SH-SY5Y (cell line): ENCODE results near the gene SYT2.

Experiments used
- GATA2 ChIP-seq: IDR thresholded peaks from 2 replicates; pipeline ENCODE4 v1.6.1; 2011; ENCODE audit warnings: mild to moderate bottlenecking, low read depth, low read length
- GATA3 ChIP-seq: IDR thresholded peaks from 2 replicates; pipeline ENCODE4 v1.6.1; 2011; ENCODE audit warnings: low read depth, mild to moderate bottlenecking, low read length, moderate library complexity

SYT2 gene

DNA sequence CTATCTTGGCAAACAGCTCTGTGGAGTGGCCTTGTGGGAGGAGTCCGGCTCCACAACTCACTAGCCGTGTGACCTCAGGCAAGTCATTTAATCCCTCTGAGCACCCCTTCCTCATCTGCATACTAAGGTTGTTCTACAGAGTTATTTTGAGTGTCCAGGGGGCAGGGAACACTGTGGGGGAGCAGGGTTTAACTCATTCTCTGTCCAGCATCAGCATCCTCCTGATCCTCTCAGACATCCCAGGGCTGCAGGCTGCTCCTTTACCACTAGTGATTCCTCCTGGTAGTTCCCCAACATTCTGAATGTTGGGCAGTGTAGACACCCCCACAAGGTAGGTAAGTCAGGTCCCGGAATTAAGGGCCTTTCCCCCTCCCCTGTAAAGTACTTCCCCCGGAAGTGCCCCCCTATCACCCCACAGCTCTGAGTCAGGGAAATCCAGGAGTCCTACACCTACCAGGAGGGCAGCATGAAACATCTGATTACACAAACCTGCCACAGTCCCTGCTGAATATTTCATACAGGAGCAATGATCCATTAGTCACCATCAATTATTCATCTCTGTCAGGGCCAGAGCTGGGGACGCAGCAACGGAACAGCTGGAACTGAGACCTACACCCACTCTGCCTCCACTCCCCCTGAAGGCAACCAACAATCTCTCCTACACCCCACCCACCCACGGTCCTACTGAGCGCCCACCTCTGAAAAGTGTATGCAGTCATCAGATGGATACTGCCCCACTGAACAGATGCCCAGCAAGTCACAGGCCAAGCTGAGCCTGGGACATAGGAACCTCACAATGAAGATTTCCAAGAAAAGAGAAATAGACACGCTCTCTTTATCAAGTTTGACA lies 20.5 kb downstream of the SYT2 start:
- TF ChIP-seq GATA2: no peak
- TF ChIP-seq GATA3: no peak

DNA sequence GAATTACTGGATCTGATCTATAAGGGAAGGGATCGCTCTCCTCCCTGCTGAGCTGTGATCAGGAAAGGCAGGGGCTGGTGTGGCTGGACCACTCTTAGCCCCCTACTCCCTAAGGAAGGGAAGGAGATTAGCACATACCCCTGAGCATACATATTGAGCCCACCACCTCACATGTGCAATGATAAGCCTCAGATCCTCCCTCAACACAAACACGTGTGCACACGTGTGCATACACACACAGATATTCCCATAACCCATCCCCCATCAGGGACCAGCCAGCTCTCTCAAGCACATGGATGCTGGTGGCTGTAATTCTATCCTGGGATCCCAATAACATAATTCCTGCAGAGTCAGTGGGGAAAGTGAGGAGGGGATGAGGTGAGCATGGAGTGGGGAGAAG lies 21.2 kb downstream of the SYT2 start:
- TF ChIP-seq GATA2: no peak
- no peak for TF ChIP-seq GATA3

DNA sequence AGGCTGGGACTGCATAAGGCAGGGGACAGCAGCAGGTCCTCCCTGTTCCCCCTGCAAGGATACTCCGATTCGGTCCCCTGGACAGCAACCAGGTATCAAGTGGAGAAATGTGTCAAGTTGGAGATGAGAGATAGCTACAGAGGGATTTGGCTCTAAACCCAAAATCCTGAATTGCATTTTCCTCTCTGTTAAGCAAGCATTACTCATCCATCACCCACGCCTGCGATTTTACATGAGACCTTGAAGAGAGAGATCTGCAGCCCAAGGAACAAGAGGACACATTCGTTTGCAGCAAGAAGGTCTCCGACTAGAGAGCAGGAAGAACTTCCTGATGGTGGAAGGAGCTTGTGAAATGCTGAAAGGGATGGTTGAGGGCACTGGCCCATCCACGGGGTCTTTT lies 21.9 kb downstream of the SYT2 start:
- no peak for TF ChIP-seq GATA2
- no peak for TF ChIP-seq GATA3

DNA sequence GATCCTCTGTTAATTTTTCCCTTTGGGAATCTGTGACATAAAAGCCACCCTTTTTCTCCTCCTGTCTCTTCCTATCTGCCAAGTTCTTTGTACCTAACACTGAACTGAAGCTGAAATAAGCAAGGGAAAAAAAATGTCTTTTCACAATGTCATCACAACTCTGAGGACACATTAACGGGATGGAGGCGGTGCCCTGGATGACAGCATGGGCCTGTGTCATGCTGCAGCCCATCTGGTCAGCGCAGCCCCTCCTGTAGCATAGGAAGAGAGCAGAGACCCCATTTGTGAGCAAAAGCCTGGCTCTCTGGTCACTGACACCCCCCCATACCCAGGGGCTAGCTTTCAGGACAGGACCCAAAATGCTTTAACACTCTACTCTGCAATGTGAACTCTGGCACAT lies 22.5 kb downstream of the SYT2 start:
- no peak for TF ChIP-seq GATA2
- TF ChIP-seq GATA3: no peak

DNA sequence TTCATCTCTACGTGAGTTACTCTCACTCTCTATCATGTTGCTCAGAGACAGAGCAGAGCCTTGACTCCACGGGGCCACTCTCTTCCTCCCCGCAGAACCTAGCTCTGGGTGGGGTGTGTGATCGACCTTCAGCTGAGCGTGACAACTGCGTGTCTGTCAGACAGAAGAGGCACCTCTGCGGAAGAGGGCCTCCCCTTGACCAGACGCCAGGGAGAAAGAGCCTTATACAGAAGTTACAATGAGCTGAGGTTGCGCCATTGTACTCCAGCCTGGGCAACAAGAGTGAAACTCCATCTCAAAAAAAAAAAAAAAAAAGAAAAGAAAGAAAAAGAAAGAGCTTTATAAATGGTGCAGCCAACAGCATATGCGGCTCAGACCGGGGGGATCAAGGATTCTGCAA lies 22.9 kb downstream of the SYT2 start:
- no peak for TF ChIP-seq GATA2
- no peak for TF ChIP-seq GATA3

DNA sequence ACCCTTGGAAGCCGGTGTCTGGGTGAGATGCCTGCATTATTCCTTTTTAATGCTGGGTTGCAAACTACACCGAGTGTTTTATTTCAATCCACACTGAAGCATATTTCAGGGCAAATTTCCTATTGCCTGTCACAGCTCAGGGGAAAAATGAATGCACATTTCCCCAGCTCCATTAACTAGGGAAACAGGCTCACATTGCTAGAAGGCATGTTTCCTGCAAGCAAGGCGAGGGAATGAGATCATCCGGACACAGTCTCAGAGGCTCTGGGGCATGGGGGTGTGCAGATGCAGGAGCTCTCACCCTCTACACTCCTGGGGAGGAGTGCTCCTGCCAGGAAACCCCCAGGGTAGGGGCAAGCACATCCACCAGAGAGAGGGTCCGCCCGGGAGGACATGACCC lies 24.6 kb downstream of the SYT2 start:
- TF ChIP-seq GATA2: no peak

DNA sequence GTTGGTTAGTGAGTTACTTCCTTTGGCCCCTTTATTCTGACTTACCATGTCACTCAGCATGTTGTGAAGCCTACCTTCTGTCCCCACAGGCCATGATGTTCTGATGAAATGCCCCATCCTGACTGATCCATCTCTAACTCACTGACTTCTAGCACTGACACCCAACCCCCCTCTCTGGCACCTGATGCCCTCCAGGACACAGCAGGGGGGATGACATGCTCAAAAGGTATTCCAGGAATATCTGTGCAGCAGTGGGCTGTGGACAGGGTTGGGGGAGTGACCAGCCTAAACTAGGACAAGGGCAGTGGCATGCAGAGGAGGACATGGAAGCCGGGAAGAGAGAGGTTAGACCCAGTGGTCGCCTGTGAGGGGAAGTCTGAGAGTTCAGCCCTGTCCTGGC lies 25.5 kb downstream of the SYT2 start:
- TF ChIP-seq GATA3: no peak

DNA sequence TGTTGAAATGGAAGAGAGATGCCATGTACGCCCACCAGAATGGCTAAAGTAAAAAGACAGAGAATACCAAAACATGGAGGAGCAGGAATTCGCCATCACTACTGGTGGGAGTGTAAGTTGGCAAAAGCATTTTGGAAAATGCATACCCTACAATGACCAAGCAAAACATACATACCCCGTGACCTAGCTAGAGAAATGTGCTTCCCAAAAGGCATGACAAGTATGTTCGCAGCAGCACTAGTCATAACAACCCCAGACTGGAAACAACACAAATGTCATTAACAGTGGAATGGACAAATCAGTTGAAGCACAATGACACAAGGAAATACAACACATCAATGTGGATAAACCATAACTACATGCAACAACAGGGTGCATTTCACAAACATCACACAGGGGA lies 27.2 kb downstream of the SYT2 start:
- TF ChIP-seq GATA2: no peak

DNA sequence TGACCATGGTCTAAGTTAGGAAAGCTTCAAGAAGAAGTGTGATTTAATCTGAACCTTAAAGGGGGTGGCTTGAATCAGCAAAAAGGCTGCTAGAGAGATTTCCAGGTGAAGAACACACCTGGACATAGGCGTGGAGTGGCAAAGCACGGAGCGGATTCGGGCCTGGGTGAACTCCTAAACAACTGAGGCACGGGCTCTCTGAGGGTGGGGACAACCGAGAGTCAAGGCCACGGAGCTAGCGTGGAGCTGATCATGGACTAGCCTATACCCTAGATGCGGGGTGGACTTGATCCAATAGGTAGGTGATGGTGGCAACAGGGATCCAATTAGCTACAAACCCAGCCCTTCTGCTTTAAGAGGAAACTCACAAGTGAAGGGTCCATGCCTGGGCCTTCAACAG lies 27.8 kb downstream of the SYT2 start:
- TF ChIP-seq GATA3 (no peak), GATA2 (no peak)

DNA sequence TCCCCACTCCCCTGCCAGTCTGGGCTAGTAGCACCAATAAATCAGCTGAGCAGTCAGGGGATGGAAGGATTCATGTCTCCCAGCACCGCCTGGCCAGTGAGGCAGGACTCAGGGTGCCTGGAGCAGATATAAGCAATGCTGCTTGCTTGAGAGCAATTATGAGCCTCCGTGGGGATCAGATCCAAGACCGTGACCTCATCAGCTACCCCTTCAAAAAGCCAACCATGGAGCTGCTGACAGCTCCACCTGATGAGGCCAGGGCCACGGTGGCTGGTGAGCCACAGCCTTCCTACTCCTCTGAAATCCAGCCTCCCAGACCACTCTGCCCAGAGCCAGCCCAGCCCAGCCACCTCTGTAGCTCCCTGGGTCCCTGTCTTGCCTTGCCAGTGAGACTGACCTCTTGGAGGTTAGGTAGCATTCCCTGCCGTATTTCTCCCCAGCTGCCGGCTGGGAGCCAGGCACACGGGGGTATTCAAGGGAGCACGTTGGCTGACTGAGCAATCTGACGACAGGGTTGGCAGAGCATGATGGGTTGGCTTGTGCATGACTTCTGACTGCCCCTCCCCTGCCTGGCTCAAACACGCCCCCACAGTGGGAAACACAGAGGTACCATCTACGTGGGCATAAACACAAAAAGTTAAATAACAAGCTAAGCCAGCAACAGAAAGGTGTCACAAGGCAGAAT lies 28.4 kb downstream of the SYT2 start:
- TF ChIP-seq GATA2: no peak

DNA sequence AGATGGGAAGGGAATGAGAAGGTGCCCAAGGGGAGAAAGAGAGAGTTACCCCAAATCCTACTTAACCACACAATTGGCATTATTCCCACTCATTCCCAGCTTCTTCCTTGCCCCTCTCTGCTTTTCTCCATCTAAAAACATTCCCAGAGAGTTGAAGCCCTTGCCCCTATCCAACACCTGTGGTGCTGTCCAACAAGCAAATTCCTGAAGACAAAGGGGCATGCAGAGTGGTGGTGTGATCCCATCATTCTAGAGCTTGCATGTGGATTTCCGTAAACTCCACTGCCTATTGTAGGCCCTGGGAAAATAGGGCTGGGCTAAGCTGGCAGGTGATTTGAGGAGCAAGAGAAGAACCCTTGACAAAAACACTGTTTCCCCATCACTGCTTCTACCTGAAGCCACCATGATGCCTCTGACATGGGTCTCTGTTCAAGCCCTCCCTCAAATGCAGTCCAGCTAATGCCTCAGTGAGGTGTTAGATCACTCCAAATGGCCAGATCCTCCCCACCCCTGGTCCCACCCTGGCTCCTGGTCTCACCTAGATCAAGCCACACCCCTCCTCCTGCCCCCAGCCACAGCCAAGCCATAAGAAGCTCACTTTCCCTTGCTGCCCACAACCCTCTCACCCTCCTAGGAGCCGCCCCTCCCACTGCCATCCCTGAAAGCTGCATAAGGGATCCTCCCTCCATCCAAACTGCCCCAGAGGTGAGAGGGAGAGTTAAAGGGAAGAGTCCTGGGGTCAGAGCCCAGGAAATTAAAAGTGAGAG lies 29.5 kb downstream of the SYT2 start:
- no peak for TF ChIP-seq GATA3
- TF ChIP-seq GATA2: no peak

DNA sequence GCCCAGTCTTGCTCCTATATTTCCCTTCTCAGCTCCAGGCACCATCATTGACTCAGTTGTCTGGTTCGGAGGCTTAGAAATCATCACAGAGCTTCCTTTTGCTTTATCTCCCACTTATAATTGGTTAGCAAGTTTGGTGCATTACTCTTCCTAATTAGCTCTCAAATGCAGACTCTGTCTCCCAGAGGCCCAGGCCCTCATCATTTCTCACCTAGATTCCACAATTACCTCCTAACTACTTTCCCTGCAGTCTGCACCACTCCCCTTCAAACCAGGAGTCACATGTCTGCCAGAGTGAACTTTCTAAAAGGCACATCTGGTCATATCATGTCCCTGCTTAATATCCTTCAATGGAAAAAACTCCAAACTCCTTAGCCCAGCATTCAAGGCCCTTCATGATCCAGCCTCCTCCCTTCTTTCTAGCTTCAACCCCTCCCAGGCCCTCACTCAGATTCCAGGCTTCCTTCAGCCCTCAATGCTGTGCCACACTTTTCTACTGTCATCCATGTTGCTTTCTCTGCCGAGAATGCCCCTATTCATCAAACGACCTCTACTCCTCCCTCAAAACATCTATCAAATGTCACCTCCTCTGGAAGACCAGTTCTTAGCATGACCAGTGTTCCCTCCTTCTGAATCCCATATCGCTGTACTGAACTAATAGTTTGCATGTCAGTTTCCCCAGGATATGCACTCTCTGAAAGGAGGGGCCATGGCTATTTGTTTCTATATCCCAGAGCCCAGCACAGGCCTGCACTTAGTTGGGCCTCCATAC lies 30.7 kb downstream of the SYT2 start:
- no peak for TF ChIP-seq GATA3
- no peak for TF ChIP-seq GATA2

DNA sequence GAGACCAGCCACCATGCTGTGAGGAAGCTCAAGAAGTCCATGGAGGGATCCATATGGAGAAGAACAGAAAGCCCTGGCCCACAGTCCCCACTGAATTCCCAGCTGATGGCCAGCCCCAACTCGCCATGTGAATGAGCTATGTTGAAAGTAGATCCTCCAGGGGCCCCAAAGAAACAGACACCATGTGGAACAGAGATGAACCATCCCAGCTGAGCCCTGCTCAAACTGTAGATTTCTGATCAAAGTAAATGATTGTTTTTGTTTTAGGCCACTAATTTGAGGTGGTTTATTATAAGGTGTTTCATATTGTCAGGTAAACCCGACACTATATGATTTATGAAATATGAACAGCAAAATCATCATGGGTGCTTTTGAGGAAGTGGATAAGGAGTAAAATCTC lies 32.8 kb downstream of the SYT2 start:
- no peak for TF ChIP-seq GATA2
- TF ChIP-seq GATA3: no peak

DNA sequence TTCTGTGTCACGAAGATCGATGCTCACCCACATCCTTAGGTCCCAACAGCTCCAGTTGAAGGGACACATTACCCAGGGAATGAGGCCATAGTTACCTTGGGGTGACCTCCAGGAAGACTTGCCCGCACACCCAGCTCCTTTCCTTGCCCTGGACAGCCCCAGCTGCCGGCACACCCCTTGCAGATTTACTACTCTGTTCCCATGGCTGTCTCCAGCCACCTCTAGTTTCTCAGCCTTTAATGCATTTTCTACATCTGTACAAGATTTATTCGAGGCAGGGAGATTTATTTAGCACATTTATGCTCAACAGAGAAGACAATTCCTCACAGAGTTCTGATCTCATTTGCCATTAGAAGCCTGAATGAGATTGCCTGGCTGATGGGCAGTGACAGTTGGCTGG lies 36.7 kb downstream of the SYT2 start:
- TF ChIP-seq GATA3: no peak
- no peak for TF ChIP-seq GATA2

DNA sequence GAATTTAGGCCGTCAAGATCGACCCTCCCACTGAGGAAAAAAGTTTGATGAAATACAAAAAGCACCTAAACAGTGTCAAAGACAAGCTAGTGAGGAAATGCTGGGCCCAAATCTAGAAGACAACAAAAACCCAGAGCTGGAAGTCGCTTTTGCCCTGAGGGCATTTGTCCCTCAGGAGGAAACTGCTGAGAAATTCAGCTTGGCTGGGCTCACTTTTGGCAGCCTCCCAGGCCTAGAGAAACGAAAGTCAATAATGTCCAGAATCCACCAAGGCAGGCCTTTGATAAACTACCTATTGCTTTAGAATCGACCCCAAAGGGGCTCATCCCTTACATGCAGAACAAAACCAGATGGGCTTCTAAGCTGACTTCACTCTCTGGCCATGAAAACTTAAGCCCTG lies 38.9 kb downstream of the SYT2 start:
- no peak for TF ChIP-seq GATA2
- TF ChIP-seq GATA3: no peak
